Immature natural killer cell (primary cell): ENCODE data around the gene PDLIM4. TPM values are rescaled to one million over a fixed set of nuclear protein-coding genes. Genes with fewer than 3 reads are reported as not detected.

Source experiments
- DNase-seq, 3 donors: peaks; one replicate each; pipeline ENCODE4 v3.0.0; 2022; ENCODE audit warnings: mixed read lengths in 1 of 3
- H3K27ac Mint-ChIP-seq, 6 donors: one replicate each; pipeline ENCODE4 v1.8.0; 2020; ENCODE audit warnings: mixed read lengths in 6 of 6, mild to moderate bottlenecking in 5 of 6, inconsistent platforms in 4 of 6, moderate library complexity in 3 of 6
- H3K27me3 Mint-ChIP-seq, 3 donors: one replicate each; pipeline ENCODE4 v1.8.0; 2020 to 2021; ENCODE audit warnings: low read depth in 3 of 3, mild to moderate bottlenecking in 3 of 3, mixed read lengths in 3 of 3, moderate library complexity in 3 of 3, inconsistent platforms in 1 of 3
- H3K36me3 Mint-ChIP-seq, 3 donors: one replicate each; pipeline ENCODE4 v1.8.0; 2020; ENCODE audit warnings: mixed read lengths in 3 of 3, inconsistent platforms in 2 of 3, mild to moderate bottlenecking in 2 of 3
- H3K4me1 Mint-ChIP-seq, 2 donors: one replicate each; pipeline ENCODE4 v1.8.0; 2020; ENCODE audit warnings: inconsistent platforms in 2 of 2, mild to moderate bottlenecking in 2 of 2, mixed read lengths in 2 of 2, moderate library complexity in 1 of 2
- H3K4me3 Mint-ChIP-seq, 5 donors: one replicate each; pipeline ENCODE4 v1.8.0; 2020; ENCODE audit warnings: mild to moderate bottlenecking in 5 of 5, mixed read lengths in 5 of 5, inconsistent platforms in 3 of 5, moderate library complexity in 3 of 5
- H3K9me3 Mint-ChIP-seq, 6 donors: one replicate each; pipeline ENCODE4 v1.8.0; 2020; ENCODE audit warnings: mild to moderate bottlenecking in 6 of 6, mixed read lengths in 6 of 6, inconsistent platforms in 4 of 6, moderate library complexity in 3 of 6
- polyA plus RNA-seq, 3 donors: library from polyadenylated mRNA; unstranded; fragments of 300-500 nt; fragmentation: Illumina TruSeq; gene quantifications; one replicate each; pipeline ENCODE4 v1.2.3, GENCODE V29; 2021

PDLIM4 gene
- polyA plus RNA-seq, 3 donors from 2014 or later = not detected

- no peak overlapping the region for H3K4me3 Mint-ChIP-seq
- H3K36me3 Mint-ChIP-seq = no peaks in the 10 kb centered on the region
- DNase-seq = no peak
Observed at GRCh38 chr5:132269635-132270334, 12.3 kb downstream of the PDLIM4 start.

GRCh38 chr5:132270335-132270665, 12.8 kb downstream of the PDLIM4 start:
- peaks cover 0 to 9% of the 10 kb centered on the region in 2 donors for H3K4me1 Mint-ChIP-seq
- H3K36me3 Mint-ChIP-seq = no peaks in the 10 kb centered on the region
- H3K9me3 Mint-ChIP-seq = no peaks in the 10 kb centered on the region
- H3K27me3 Mint-ChIP-seq = peaks cover 4 to 7% (median 5%) of the 10 kb centered on the region in 3 donors
- H3K27ac Mint-ChIP-seq = no peak overlapping the region
- DNase-seq = no peak
- no peak overlapping the region for H3K4me3 Mint-ChIP-seq

More at GRCh38 chr5:132269635-132270334, 12.3 kb downstream of the PDLIM4 start:
- Mint-ChIP-seq H3K9me3 (no peaks in the 10 kb centered on the region), H3K27ac (no peak overlapping the region), H3K27me3 (peaks cover 4 to 7% (median 5%) of the 10 kb centered on the region in 3 donors), H3K4me1 (peaks cover 0 to 9% of the 10 kb centered on the region in 2 donors)

DNA sequence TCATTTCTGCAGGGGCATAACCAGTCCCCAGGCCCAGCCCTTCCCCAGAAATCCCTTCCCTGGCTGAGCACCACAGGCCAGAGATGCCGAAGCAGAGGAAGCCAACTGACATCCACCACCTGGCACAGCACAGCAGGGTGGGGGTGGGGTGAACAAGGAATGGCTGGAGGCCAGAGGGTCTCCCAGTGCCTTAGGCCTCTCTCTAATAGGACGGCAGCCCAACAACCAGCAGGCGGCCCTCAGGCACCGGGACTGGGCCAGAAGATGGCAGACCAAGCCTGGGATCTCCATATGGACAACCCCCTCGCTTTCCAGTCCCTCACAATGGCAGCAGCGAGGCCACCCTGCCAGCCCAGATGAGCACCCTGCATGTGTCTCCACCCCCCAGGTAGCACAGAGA, 13.2 kb downstream of the PDLIM4 start:
- Mint-ChIP-seq H3K36me3 (no peaks in the 10 kb centered on the region), H3K4me3 (peak overlapping the region in 1 of 5 donors; percentile 65), H3K27me3 (peaks cover 4 to 7% (median 5%) of the 10 kb centered on the region in 3 donors), H3K27ac (peak overlapping the region in 1 of 6 donors; percentile 46), H3K4me1 (peaks cover 0 to 9% of the 10 kb centered on the region in 2 donors), H3K9me3 (no peaks in the 10 kb centered on the region)
- no peak for DNase-seq

- Mint-ChIP-seq H3K4me3 (peak overlapping the region; percentile 62 to 69 (median 65)), H3K9me3 (no peaks in the 10 kb centered on the region), H3K27me3 (peaks cover 4 to 8% (median 5%) of the 10 kb centered on the region in 3 donors), H3K36me3 (no peaks in the 10 kb centered on the region), H3K27ac (peak overlapping the region in 1 of 6 donors; percentile 46), H3K4me1 (peaks cover 0 to 9% of the 10 kb centered on the region in 2 donors)
- peak in 1 of 3 donors; percentile 13 for DNase-seq
Observed at GRCh38 chr5:132271251-132272246, 14.1 kb downstream of the PDLIM4 start.

DNA sequence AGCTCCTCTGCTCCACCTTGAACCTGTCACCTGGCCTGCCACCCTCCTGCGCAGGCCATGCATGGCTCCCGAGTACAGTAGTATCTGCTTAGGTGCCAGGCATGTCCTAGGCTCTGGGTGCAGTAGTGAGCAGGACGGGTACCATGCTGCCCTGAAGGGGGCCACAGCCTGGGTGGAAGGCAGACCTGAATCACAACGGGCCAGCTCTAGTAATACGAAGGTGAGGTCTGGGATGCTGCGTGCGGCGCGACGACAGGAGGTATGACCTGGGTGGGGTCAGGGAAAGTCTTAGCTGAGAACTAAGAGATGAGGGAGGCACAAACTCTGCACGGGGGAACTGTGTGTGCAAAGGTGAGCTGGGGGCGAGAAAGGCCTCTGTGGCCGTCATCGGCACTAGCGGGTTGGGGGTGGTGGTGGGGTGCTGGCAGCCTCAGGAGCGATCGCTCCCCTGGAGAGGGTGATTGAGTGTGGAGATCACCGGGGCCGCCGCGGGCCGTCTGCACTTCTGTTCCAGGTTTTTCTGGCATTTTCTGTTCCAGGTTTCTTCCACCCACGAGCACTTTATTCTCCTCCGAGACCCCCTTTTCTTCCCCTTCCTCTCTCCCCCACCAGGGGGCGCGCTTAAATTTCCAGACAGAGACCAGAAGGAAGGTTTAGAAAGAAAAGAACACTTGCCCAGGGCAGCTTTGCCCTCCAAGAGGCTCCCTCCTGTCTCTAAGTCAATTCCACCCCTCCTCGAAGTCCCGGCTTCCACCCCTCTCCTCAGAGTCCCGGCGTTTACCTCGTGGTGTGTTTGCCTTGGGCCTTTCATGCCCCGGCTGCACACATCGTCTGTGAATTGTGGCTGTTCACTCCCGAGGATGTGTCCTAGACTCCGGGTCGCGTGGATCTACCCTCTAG, 15.1 kb downstream of the PDLIM4 start:
- H3K4me3 Mint-ChIP-seq = peak overlapping the region in 4 of 5 donors; percentile 36 to 68 (median 55)
- peaks cover 4 to 8% (median 5%) of the 10 kb centered on the region in 3 donors for H3K27me3 Mint-ChIP-seq
- H3K27ac Mint-ChIP-seq = peak overlapping the region in 1 of 6 donors; percentile 40

DNA sequence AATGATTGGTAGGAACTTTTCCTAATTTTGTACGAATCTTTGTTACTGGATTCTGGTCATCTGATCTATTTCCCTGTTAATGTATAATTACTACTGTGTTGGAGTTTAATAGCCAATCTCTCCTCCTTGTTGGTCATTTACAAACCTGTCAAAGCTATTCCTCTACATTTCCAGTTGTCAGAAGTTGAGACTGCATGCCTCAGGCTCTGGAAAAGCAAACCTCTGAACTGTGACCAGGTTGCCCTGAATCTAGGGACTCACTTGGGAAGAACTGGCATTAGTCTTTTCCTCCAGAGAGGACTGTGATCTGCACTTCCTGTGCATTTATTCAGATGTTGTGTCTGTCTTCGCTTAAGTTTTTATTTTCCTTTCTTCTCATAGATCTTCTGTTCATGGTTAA, 16.1 kb downstream of the PDLIM4 start:
- DNase-seq = no peak
- Mint-ChIP-seq H3K36me3 (no peaks in the 10 kb centered on the region), H3K4me1 (peaks cover 0 to 9% of the 10 kb centered on the region in 2 donors), H3K27ac (no peak overlapping the region), H3K9me3 (no peaks in the 10 kb centered on the region), H3K27me3 (peaks cover 4 to 8% (median 5%) of the 10 kb centered on the region in 3 donors), H3K4me3 (no peak overlapping the region)

More for the DNA sequence above, 15.1 kb downstream of the PDLIM4 start:
- Mint-ChIP-seq H3K9me3 (no peaks in the 10 kb centered on the region), H3K36me3 (no peaks in the 10 kb centered on the region), H3K4me1 (peaks cover 0 to 9% of the 10 kb centered on the region in 2 donors)
- DNase-seq = peak; percentile 38 to 48 (median 43)

GRCh38 chr5:132274050-132274792, 16.7 kb downstream of the PDLIM4 start:
- Mint-ChIP-seq H3K4me1 (peaks cover 0 to 9% of the 10 kb centered on the region in 2 donors), H3K27me3 (peaks cover 4 to 8% (median 5%) of the 10 kb centered on the region in 3 donors), H3K36me3 (no peaks in the 10 kb centered on the region), H3K4me3 (no peak overlapping the region), H3K9me3 (no peaks in the 10 kb centered on the region), H3K27ac (no peak overlapping the region)
- no peak for DNase-seq

- Mint-ChIP-seq H3K4me1 (peaks cover 0 to 9% of the 10 kb centered on the region in 2 donors), H3K27ac (peak overlapping the region in 1 of 6 donors; percentile 46), H3K27me3 (peaks cover 6 to 8% (median 8%) of the 10 kb centered on the region in 3 donors), H3K4me3 (no peak overlapping the region), H3K36me3 (no peaks in the 10 kb centered on the region), H3K9me3 (no peaks in the 10 kb centered on the region)
- no peak for DNase-seq
Observed at GRCh38 chr5:132275367-132276220, 18.1 kb downstream of the PDLIM4 start.

- Mint-ChIP-seq H3K27ac (no peak overlapping the region), H3K9me3 (no peaks in the 10 kb centered on the region), H3K27me3 (peaks cover 7 to 8% (median 8%) of the 10 kb centered on the region in 3 donors), H3K4me3 (no peak overlapping the region), H3K4me1 (peaks cover 0 to 5% of the 10 kb centered on the region in 2 donors), H3K36me3 (no peaks in the 10 kb centered on the region)
- no peak for DNase-seq
Observed at GRCh38 chr5:132277256-132277655, 19.8 kb downstream of the PDLIM4 start.

DNA sequence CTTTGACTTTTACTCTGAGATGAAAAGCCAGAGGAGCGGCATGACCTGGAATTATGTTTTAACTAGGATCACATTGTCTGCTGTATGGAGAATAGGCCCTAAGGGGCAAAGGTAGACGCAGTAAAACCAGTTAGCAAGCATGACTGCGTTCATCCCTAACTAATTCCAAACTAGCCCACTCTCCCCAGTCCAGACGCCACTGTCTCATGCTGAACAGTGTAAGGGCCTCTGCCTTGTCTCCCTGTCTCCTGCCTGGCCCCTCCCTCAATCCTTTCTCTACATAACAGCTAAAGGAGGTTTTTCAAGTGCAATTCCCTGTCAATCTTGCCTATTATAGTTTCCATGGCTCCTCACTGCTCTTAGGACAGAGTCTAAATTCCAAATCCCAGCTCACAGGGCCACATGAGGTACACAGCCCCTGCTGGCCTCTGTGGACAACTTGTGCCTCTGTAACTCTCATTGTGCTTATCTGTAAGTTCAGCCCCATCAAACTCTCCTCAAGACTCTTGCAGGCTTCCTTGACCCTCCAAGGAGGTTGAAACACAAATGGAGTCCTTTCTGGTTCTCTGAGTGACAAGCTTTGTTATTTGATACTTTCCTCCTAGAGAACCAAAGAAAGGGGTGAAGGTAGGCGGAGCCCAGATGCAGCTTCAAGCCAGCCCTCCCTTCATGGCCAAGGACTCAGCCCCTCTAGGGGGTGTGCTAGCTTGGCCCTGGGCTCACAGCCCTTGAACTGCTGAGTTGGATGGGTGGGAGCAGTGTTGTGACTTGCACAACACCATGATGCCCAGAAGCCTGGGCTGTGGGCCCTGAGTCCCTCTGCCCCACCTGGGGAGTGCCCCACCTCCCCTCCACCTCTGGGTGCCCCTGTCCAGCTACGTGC, 20.7 kb downstream of the PDLIM4 start:
- H3K27me3 Mint-ChIP-seq = peaks cover 3 to 5% (median 4%) of the 10 kb centered on the region in 3 donors
- H3K4me3 Mint-ChIP-seq = no peak overlapping the region
- H3K4me1 Mint-ChIP-seq = no peaks in the 10 kb centered on the region
- no peaks in the 10 kb centered on the region for H3K36me3 Mint-ChIP-seq
- H3K9me3 Mint-ChIP-seq = no peaks in the 10 kb centered on the region
- H3K27ac Mint-ChIP-seq = no peak overlapping the region
- no peak for DNase-seq

DNA sequence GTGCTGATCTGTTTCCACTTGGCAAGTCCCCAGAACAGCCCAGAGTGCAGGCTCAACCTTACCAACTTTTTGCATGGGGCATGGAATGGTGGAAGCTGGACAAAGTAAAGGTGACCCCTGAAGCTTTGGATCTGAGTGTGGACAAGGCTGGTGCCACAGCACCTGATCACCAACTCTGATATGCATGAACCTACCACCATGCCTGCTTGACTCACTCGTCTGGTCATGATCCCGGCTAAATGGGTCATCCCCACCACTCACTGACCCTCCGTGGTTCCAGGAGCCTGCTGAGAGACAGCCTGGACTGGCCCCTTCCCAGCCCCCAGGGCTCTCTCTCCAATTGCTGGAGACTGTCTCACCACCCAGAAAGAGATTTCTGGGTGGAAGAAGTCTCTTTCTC, 22.3 kb downstream of the PDLIM4 start:
- H3K27me3 Mint-ChIP-seq = peaks cover 2 to 5% (median 2%) of the 10 kb centered on the region in 3 donors
- no peaks in the 10 kb centered on the region for H3K36me3 Mint-ChIP-seq
- no peak overlapping the region for H3K4me3 Mint-ChIP-seq
- no peak overlapping the region for H3K27ac Mint-ChIP-seq
- DNase-seq = no peak
- no peaks in the 10 kb centered on the region for H3K4me1 Mint-ChIP-seq
- H3K9me3 Mint-ChIP-seq = no peaks in the 10 kb centered on the region
